DMS 273 treated with DMSO at 0.1 percent for 48 hours (cell line): Measurements from ENCODE around the gene ERRFI1.

Source experiments
- DNase-seq: peaks from one replicate; lab custom pipeline; 2025; lab: John Stamatoyannopoulos, UW

The ERRFI1 gene

GRCh38 chr1:8046391-8046790, 20.3 kb upstream of the ERRFI1 start:
- DNase-seq, result no peak

- no peak for DNase-seq
Observed at GRCh38 chr1:8043621-8044020, 17.5 kb upstream of the ERRFI1 start.

GRCh38 chr1:8042134-8042533, 16.0 kb upstream of the ERRFI1 start:
- DNase-seq, result no peak

- peak; percentile 14 for DNase-seq
Observed at GRCh38 chr1:8040586-8040985, 14.5 kb upstream of the ERRFI1 start.

- DNase-seq, result no peak
Observed at GRCh38 chr1:8039071-8039470, 13.0 kb upstream of the ERRFI1 start.

- DNase-seq, result no peak
Observed at GRCh38 chr1:8035289-8035688, 9.2 kb upstream of the ERRFI1 start.

- DNase-seq, result no peak
Observed at GRCh38 chr1:8033322-8033721, 7.2 kb upstream of the ERRFI1 start.

GRCh38 chr1:8032366-8032910, 6.3 kb upstream of the ERRFI1 start:
- DNase-seq, result no peak

GRCh38 chr1:8031176-8031785, 5.2 kb upstream of the ERRFI1 start:
- no peak for DNase-seq

GRCh38 chr1:8028571-8028910, 2.4 kb upstream of the ERRFI1 start:
- no peak for DNase-seq

- no peak for DNase-seq
Observed at GRCh38 chr1:8027748-8028570, 1.9 kb upstream of the ERRFI1 start.

GRCh38 chr1:8026976-8027747, 1.1 kb upstream of the ERRFI1 start:
- no peak for DNase-seq

GRCh38 chr1:8025671-8026144, 401 bp downstream of the ERRFI1 start:
- no peak for DNase-seq

GRCh38 chr1:8025061-8025670, 943 bp downstream of the ERRFI1 start:
- no peak for DNase-seq

- DNase-seq, result no peak
Observed at GRCh38 chr1:8024329-8024728, 1.8 kb downstream of the ERRFI1 start.

GRCh38 chr1:8023995-8024313, 2.2 kb downstream of the ERRFI1 start:
- DNase-seq, result no peak

- DNase-seq, result no peak
Observed at GRCh38 chr1:8023287-8023994, 2.7 kb downstream of the ERRFI1 start.

GRCh38 chr1:8022395-8023286, 3.5 kb downstream of the ERRFI1 start:
- DNase-seq, result no peak

GRCh38 chr1:8021676-8022266, 4.3 kb downstream of the ERRFI1 start:
- no peak for DNase-seq

GRCh38 chr1:8020032-8020431, 6.1 kb downstream of the ERRFI1 start:
- DNase-seq, result no peak
